ENCODE measurements around the gene FEM1A.
"Not testable (repeated sequence)": the region's sequence is repeated elsewhere in the genome, so short reads cannot be mapped to it uniquely, and the experiment has no call there.

FEM1A gene

GRCh38 chr19:4786412-4787016 lies 5.0 kb upstream of the FEM1A start:
- H3K27ac Mint-ChIP-seq; H3K4me3 Mint-ChIP-seq; H3K36me3 Mint-ChIP-seq (ENCODE audit: low read depth); intact Hi-C loops (cut with micrococcal nuclease); H3K9me3 Mint-ChIP-seq; H3K4me1 Mint-ChIP-seq (ENCODE audit: low read depth): not testable (repeated sequence)
- H3K27me3 Mint-ChIP-seq: peaks cover 54% of the 10 kb centered on the region

- intact Hi-C loops (cut with micrococcal nuclease); H3K9me3 Mint-ChIP-seq; H3K27me3 Mint-ChIP-seq: not testable (repeated sequence)
- H3K27ac Mint-ChIP-seq: peak overlapping the region; percentile 90
- H3K4me1 Mint-ChIP-seq (ENCODE audit: low read depth): peaks cover 44% of the 10 kb centered on the region
- peaks cover 58% of the 10 kb centered on the region for H3K36me3 Mint-ChIP-seq (ENCODE audit: low read depth)
- H3K4me3 Mint-ChIP-seq: peak overlapping the region; percentile 80
Observed at GRCh38 chr19:4792019-4792865, 708 bp downstream of the FEM1A start.

DNA sequence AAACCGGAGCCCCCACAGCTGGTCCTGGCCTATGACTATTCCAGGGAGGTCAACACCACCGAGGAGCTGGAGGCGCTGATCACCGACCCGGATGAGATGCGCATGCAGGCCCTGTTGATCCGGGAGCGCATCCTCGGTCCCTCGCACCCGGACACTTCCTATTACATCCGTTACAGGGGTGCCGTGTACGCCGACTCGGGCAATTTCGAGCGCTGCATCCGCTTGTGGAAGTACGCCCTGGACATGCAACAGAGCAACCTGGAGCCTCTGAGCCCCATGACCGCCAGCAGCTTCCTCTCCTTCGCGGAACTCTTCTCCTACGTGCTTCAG lies 1.3 kb downstream of the FEM1A start:
- peak overlapping the region; percentile 90 for H3K27ac Mint-ChIP-seq
- peak overlapping the region; percentile 80 for H3K4me3 Mint-ChIP-seq

GRCh38 chr19:4793278-4793677 lies 1.7 kb downstream of the FEM1A start:
- intact Hi-C loops (cut with micrococcal nuclease); H3K9me3 Mint-ChIP-seq; H3K27me3 Mint-ChIP-seq: not testable (repeated sequence)
- peak overlapping the region; percentile 80 for H3K4me3 Mint-ChIP-seq
- peak overlapping the region; percentile 90 for H3K27ac Mint-ChIP-seq
- peaks cover 69% of the 10 kb centered on the region for H3K36me3 Mint-ChIP-seq (ENCODE audit: low read depth)
- peaks cover 44% of the 10 kb centered on the region for H3K4me1 Mint-ChIP-seq (ENCODE audit: low read depth)

More for the DNA sequence above, 1.3 kb downstream of the FEM1A start:
- H3K9me3 Mint-ChIP-seq; H3K27me3 Mint-ChIP-seq; intact Hi-C loops (cut with micrococcal nuclease): not testable (repeated sequence)
- H3K36me3 Mint-ChIP-seq (ENCODE audit: low read depth): peaks cover 64% of the 10 kb centered on the region
- peaks cover 44% of the 10 kb centered on the region for H3K4me1 Mint-ChIP-seq (ENCODE audit: low read depth)

GRCh38 chr19:4794971-4795370 lies 3.4 kb downstream of the FEM1A start:
- H3K27ac Mint-ChIP-seq: no peak overlapping the region
- intact Hi-C loops (cut with micrococcal nuclease): no loop called here
- H3K4me3 Mint-ChIP-seq: no peak overlapping the region
- H3K4me1 Mint-ChIP-seq (ENCODE audit: low read depth): peaks cover 44% of the 10 kb centered on the region
- H3K27me3 Mint-ChIP-seq: peaks cover 2% of the 10 kb centered on the region
- no peaks in the 10 kb centered on the region for H3K9me3 Mint-ChIP-seq
- peaks cover 78% of the 10 kb centered on the region for H3K36me3 Mint-ChIP-seq (ENCODE audit: low read depth)

DNA sequence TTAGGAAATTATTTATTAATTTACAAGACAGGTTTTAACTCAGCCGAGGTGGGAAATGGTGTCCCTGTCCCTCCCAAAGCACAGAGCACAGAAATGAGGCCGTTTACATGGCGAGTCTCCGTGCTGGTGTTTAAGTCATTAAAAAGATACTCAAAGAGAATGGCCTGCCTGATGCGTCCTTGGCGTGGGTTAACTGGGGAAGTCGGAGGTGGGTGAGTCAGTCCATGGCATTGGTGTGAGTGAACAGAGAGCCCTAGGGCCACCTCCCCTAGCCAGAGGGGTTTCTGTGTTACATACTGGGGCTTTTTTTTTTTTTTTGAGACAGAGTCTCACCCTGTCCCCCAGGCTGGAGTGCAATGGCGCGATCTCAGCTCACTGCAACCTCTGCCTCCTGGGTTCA lies 3.9 kb downstream of the FEM1A start:
- intact Hi-C loops (cut with micrococcal nuclease): no loop called here
- H3K9me3 Mint-ChIP-seq: no peaks in the 10 kb centered on the region
- H3K4me3 Mint-ChIP-seq: no peak overlapping the region
- H3K36me3 Mint-ChIP-seq (ENCODE audit: low read depth): peaks cover 78% of the 10 kb centered on the region
- H3K27me3 Mint-ChIP-seq: no peaks in the 10 kb centered on the region
- H3K4me1 Mint-ChIP-seq (ENCODE audit: low read depth): peaks cover 44% of the 10 kb centered on the region
- no peak overlapping the region for H3K27ac Mint-ChIP-seq

- H3K27me3 Mint-ChIP-seq: no peaks in the 10 kb centered on the region
- peaks cover 36% of the 10 kb centered on the region for H3K36me3 Mint-ChIP-seq (ENCODE audit: low read depth)
- no peak overlapping the region for H3K4me3 Mint-ChIP-seq
- intact Hi-C loops (cut with micrococcal nuclease): no loop called here
- H3K4me1 Mint-ChIP-seq (ENCODE audit: low read depth): peaks cover 9% of the 10 kb centered on the region
- H3K9me3 Mint-ChIP-seq: no peaks in the 10 kb centered on the region
- H3K27ac Mint-ChIP-seq: no peak overlapping the region
Observed at GRCh38 chr19:4800591-4801081, 9.1 kb downstream of the FEM1A start.

- Mint-ChIP-seq H3K9me3 (no peaks in the 10 kb centered on the region), H3K4me1 (ENCODE audit: low read depth) (peaks cover 9% of the 10 kb centered on the region), H3K36me3 (ENCODE audit: low read depth) (peaks cover 31% of the 10 kb centered on the region), H3K27ac (no peak overlapping the region), H3K4me3 (no peak overlapping the region), H3K27me3 (no peaks in the 10 kb centered on the region)
- intact Hi-C loops (cut with micrococcal nuclease): no loop called here
Observed at GRCh38 chr19:4801085-4801619, 9.6 kb downstream of the FEM1A start.

- Mint-ChIP-seq H3K36me3 (ENCODE audit: low read depth) (peaks cover 15% of the 10 kb centered on the region), H3K4me3 (no peak overlapping the region), H3K9me3 (no peaks in the 10 kb centered on the region), H3K27ac (no peak overlapping the region), H3K4me1 (ENCODE audit: low read depth) (peaks cover 17% of the 10 kb centered on the region), H3K27me3 (no peaks in the 10 kb centered on the region)
- intact Hi-C loops (cut with micrococcal nuclease): no loop called here
Observed at GRCh38 chr19:4802711-4803110, 11.2 kb downstream of the FEM1A start.

- peaks cover 30% of the 10 kb centered on the region for H3K4me1 Mint-ChIP-seq (ENCODE audit: low read depth)
- peaks cover 2% of the 10 kb centered on the region for H3K36me3 Mint-ChIP-seq (ENCODE audit: low read depth)
- H3K4me3 Mint-ChIP-seq: no peak overlapping the region
- peak overlapping the region; percentile 21 for H3K27ac Mint-ChIP-seq
- H3K27me3 Mint-ChIP-seq: no peaks in the 10 kb centered on the region
- H3K9me3 Mint-ChIP-seq: no peaks in the 10 kb centered on the region
- intact Hi-C loops (cut with micrococcal nuclease): loop anchor here (1.0 kb wide), 1 partner anchor 74 kb away; no protein-coding TSS in a partner anchor
Observed at GRCh38 chr19:4803736-4804695, 12.5 kb downstream of the FEM1A start.

GRCh38 chr19:4805140-4805539 lies 13.6 kb downstream of the FEM1A start:
- H3K4me3 Mint-ChIP-seq; H3K27me3 Mint-ChIP-seq; H3K9me3 Mint-ChIP-seq; H3K36me3 Mint-ChIP-seq (ENCODE audit: low read depth); H3K27ac Mint-ChIP-seq; intact Hi-C loops (cut with micrococcal nuclease): not testable (repeated sequence)
- H3K4me1 Mint-ChIP-seq (ENCODE audit: low read depth): peaks cover 41% of the 10 kb centered on the region

DNA sequence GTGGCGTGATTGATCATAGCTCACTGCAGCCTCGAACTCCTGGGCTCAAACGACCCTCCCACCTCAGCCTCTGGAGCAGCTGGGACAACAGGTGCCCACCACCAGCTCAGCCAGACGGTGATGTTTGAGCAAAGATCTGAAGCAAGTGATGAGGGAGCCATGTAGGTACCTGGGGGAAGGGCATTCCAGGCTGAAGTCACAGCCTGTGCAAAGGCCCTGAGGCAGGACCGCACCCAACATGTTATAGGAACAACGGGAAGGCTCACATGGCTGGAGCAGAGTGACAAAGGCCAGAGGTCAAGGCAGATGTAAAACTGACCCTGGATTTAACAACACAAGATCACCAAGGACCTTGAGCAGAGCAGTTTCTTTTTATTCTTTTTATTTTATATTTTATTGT lies 14.8 kb downstream of the FEM1A start:
- peaks cover 54% of the 10 kb centered on the region for H3K4me1 Mint-ChIP-seq (ENCODE audit: low read depth)
- no peak overlapping the region for H3K4me3 Mint-ChIP-seq
- H3K9me3 Mint-ChIP-seq: no peaks in the 10 kb centered on the region
- no peaks in the 10 kb centered on the region for H3K36me3 Mint-ChIP-seq (ENCODE audit: low read depth)
- intact Hi-C loops (cut with micrococcal nuclease): no loop called here
- H3K27ac Mint-ChIP-seq: peak overlapping the region; percentile 100
- H3K27me3 Mint-ChIP-seq: no peaks in the 10 kb centered on the region

GRCh38 chr19:4807188-4807587 lies 15.7 kb downstream of the FEM1A start:
- no peaks in the 10 kb centered on the region for H3K9me3 Mint-ChIP-seq
- peaks cover 62% of the 10 kb centered on the region for H3K4me1 Mint-ChIP-seq (ENCODE audit: low read depth)
- H3K27me3 Mint-ChIP-seq: no peaks in the 10 kb centered on the region
- intact Hi-C loops (cut with micrococcal nuclease): no loop called here
- peak overlapping the region; percentile 2 for H3K4me3 Mint-ChIP-seq
- H3K27ac Mint-ChIP-seq: peak overlapping the region; percentile 100
- H3K36me3 Mint-ChIP-seq (ENCODE audit: low read depth): no peaks in the 10 kb centered on the region

Data from dendritic cell treated with granulocyte-macrophage colony-stimulating factor and Interleukin-4, amounts not matched to agents 40 ng/mL and 50 ng/mL, for 4 days (primary cell).